Liver (tissue), 9 donors: ENCODE results near the gene MAP3K5. TPM values are rescaled to one million over a fixed set of nuclear protein-coding genes. Genes with fewer than 3 reads are reported as not detected.

Experiments used
- DNase-seq: peaks from one replicate; pipeline ENCODE4 v3.0.0-alpha.2; 2017; ENCODE audit warnings: low spot score
- H3K27ac ChIP-seq, 2 donors: one replicate each; pipeline ENCODE4 v1.7.0; 2013; ENCODE audit warnings: inconsistent platforms in 2 of 2, low read length in 2 of 2, control low read depth in 1 of 2, low read depth in 1 of 2, mild to moderate bottlenecking in 1 of 2
- H3K27me3 ChIP-seq, 4 donors: one replicate each; pipeline versions ENCODE4 v1.6.1 to v1.7.0; 2013; ENCODE audit warnings: low read length in 3 of 4, inconsistent platforms in 1 of 4, mild to moderate bottlenecking in 1 of 4, moderate library complexity in 1 of 4; ENCODE audit not compliant: control insufficient read depth in 4 of 4, insufficient read depth in 4 of 4
- H3K36me3 ChIP-seq, 4 donors: one replicate each; pipeline versions ENCODE4 v1.6.1 to v1.7.0; 2013; ENCODE audit warnings: low read length in 3 of 4, mild to moderate bottlenecking in 3 of 4, low read depth in 1 of 4, moderate library complexity in 1 of 4; ENCODE audit not compliant: control insufficient read depth in 4 of 4, insufficient read depth in 3 of 4
- H3K4me1 ChIP-seq, 4 donors: one replicate each; pipeline versions ENCODE4 v1.6.1 to v1.7.0; 2013; ENCODE audit warnings: low read length in 3 of 4, mild to moderate bottlenecking in 3 of 4, moderate library complexity in 1 of 4; ENCODE audit not compliant: control insufficient read depth in 4 of 4, insufficient read depth in 4 of 4
- H3K4me3 ChIP-seq, 3 donors: one replicate each; pipeline versions ENCODE4 v1.6.1 to v1.7.0; 2013; ENCODE audit warnings: low read length in 3 of 3, control low read depth in 1 of 3, low read depth in 1 of 3, mild to moderate bottlenecking in 1 of 3
- H3K9ac ChIP-seq, 2 donors: one replicate each; pipeline ENCODE4 v1.7.0; 2013; ENCODE audit warnings: low read length in 2 of 2, mild to moderate bottlenecking in 2 of 2, moderate library complexity in 2 of 2, control low read depth in 1 of 2, low read depth in 1 of 2
- H3K9me3 ChIP-seq, 4 donors: one replicate each; pipeline versions ENCODE4 v1.6.1 to v1.7.0; 2013; ENCODE audit warnings: low read length in 3 of 4; ENCODE audit not compliant: control insufficient read depth in 4 of 4
- CTCF ChIP-seq: fragments of 150-350 bp; IDR thresholded peaks from 2 replicates; pipeline ENCODE4 v1.5.1; 2017; ENCODE audit warnings: improper control_type of control experiment, low read depth, low read length; ENCODE audit not compliant: missing input control
- EGR1 ChIP-seq, 2 donors: IDR thresholded peaks; 2 replicates each; pipeline ENCODE4 v1.6.1; 2016 to 2018; ENCODE audit warnings: antibody characterized with exemption in 2 of 2, low read depth in 2 of 2
- FOXA1 ChIP-seq: IDR thresholded peaks from 2 replicates; pipeline ENCODE4 v1.6.1; 2016; ENCODE audit warnings: antibody characterized with exemption
- FOXA2 ChIP-seq: IDR thresholded peaks from 2 replicates; pipeline ENCODE4 v1.6.1; 2016; ENCODE audit warnings: antibody characterized with exemption
- GABPA ChIP-seq, 2 donors: IDR thresholded peaks in 1 of 2; conservative IDR thresholded peaks in 1 of 2; 2 replicates each; pipeline ENCODE4 v1.6.1; 2016; ENCODE audit warnings: antibody characterized with exemption in 2 of 2, mild to moderate bottlenecking in 1 of 2, moderate library complexity in 1 of 2
- HNF4A ChIP-seq, 2 donors: conservative IDR thresholded peaks; 2 replicates each; pipeline ENCODE4 v1.6.1; 2016; ENCODE audit warnings: antibody characterized with exemption in 2 of 2, mild to moderate bottlenecking in 2 of 2
- HNF4G ChIP-seq: IDR thresholded peaks from 2 replicates; pipeline ENCODE4 v1.6.1; 2016; ENCODE audit warnings: antibody characterized with exemption
- JUND ChIP-seq, 2 donors: IDR thresholded peaks; 2 replicates each; pipeline ENCODE4 v1.6.1; 2016; ENCODE audit warnings: antibody characterized with exemption in 2 of 2
- RAD21 ChIP-seq, 2 donors: IDR thresholded peaks; 2 replicates each; pipeline ENCODE4 v1.6.1; 2016; ENCODE audit warnings: antibody characterized with exemption in 2 of 2, mild to moderate bottlenecking in 2 of 2
- RXRA ChIP-seq, 2 donors: IDR thresholded peaks; 2 replicates each; pipeline ENCODE4 v1.6.1; 2017 to 2018; ENCODE audit warnings: antibody characterized with exemption in 2 of 2, mild to moderate bottlenecking in 1 of 2
- SP1 ChIP-seq: IDR thresholded peaks from 2 replicates; pipeline ENCODE4 v1.6.1; 2018; ENCODE audit warnings: antibody characterized with exemption, mild to moderate bottlenecking
- TAF1 ChIP-seq: conservative IDR thresholded peaks from 2 replicates; pipeline ENCODE4 v1.6.1; 2016; ENCODE audit warnings: antibody characterized with exemption, mild to moderate bottlenecking
- YY1 ChIP-seq: IDR thresholded peaks from 2 replicates; pipeline ENCODE4 v1.6.1; 2016; ENCODE audit warnings: antibody characterized with exemption, mild to moderate bottlenecking
- WGBS: extraction: QIAGEN DNeasy Blood & Tissue Kit; methylation state at CpG from one replicate; pipeline ENCODE4 v1.1.7; 2013; 5-methylcytosine and 5-hydroxymethylcytosine counted together
- polyA plus RNA-seq, 2 donors: library from polyadenylated mRNA; stranded (reverse) in 1 of 2; unstranded in 1 of 2; fragments of 200-250 nt in 1 of 2; fragments of >200 nt in 1 of 2; fragmentation: Nextera tagmentation in 1 of 2; extraction: Ambion mirVana in 1 of 2; gene quantifications; one replicate each; pipeline versions ENCODE4 v1.2.1 to v1.2.3, GENCODE V29; 2013 to 2015
- total RNA-seq, 2 donors: library from RNA; depleted of rRNA; stranded (reverse); fragments of >200 nt; gene quantifications; one replicate each; pipeline ENCODE4 v1.2.3, GENCODE V29; 2014
- TF ChIP-seq, protein P1 (sequence below): IDR thresholded peaks from 2 replicates; pipeline ENCODE4 v1.6.1; 2016; ENCODE audit warnings: antibody characterized with exemption
- TF ChIP-seq, protein P2 (sequence below): IDR thresholded peaks from 2 replicates; pipeline ENCODE4 v1.6.1; 2016; ENCODE audit warnings: antibody characterized with exemption
- TF ChIP-seq, protein P3 (sequence below): IDR thresholded peaks from 2 replicates; pipeline ENCODE4 v1.6.1; 2016; ENCODE audit warnings: antibody characterized with exemption
- TF ChIP-seq, protein P4 (sequence below): IDR thresholded peaks from 2 replicates; pipeline ENCODE4 v1.6.1; 2016; ENCODE audit warnings: antibody characterized with exemption, mild to moderate bottlenecking
- donor health status: healthy.
- donor health status: healthy.
- donor health status: healthy.
- donor health status: healthy.
- donor health status: healthy.

MAP3K5 gene
- total and polyA plus RNA-seq, 4 donors: 2.9 to 18.0 (median 5.5) TPM

DNA sequence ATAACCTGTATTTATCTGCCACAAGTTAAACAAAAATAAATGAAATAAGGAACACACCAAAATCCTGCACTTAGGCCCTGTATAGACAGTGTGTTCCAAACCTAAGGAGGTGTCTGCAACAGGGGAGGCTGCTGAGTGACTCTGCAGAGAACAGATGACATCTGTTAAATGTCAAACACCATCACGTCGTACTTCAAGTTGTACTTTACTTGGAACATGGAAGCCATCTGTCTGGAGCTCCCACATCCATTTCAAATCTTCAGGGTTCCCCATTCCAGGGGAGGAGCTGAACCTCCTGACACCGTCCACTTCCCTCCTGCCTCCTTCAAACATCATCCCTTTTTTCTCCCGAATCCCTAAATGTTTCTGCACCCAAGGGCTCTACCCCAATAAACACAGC, 240.2 kb downstream of the MAP3K5 start:
- Histone ChIP-seq H3K36me3 (peaks cover 0 to 4% (median 0%) of the 10 kb centered on the region in 4 donors), H3K4me1 (peaks cover 2 to 19% (median 11%) of the 10 kb centered on the region in 4 donors), H3K27me3 (no peaks in the 10 kb centered on the region), H3K9me3 (no peaks in the 10 kb centered on the region), H3K4me3 (no peak overlapping the region), H3K9ac (no peak overlapping the region), H3K27ac (no peak overlapping the region)
- DNase-seq: no peak
- 90% methylated on average over 4 of the region's 4 CpGs for WGBS
- TF ChIP-seq GABPA (IDR thresholded peaks at IDR 0.05 in 1 of 2, conservative IDR thresholded peaks at IDR 0.05 in 1 of 2) (no peak), JUND (IDR thresholded peaks at IDR 0.05) (no peak), RAD21 (IDR thresholded peaks at IDR 0.05) (no peak), YY1 (no peak)
- TF ChIP-seq, protein P1, sequence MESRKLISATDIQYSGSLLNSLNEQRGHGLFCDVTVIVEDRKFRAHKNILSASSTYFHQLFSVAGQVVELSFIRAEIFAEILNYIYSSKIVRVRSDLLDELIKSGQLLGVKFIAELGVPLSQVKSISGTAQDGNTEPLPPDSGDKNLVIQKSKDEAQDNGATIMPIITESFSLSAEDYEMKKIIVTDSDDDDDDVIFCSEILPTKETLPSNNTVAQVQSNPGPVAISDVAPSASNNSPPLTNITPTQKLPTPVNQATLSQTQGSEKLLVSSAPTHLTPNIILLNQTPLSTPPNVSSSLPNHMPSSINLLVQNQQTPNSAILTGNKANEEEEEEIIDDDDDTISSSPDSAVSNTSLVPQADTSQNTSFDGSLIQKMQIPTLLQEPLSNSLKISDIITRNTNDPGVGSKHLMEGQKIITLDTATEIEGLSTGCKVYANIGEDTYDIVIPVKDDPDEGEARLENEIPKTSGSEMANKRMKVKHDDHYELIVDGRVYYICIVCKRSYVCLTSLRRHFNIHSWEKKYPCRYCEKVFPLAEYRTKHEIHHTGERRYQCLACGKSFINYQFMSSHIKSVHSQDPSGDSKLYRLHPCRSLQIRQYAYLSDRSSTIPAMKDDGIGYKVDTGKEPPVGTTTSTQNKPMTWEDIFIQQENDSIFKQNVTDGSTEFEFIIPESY: no peak

DNA sequence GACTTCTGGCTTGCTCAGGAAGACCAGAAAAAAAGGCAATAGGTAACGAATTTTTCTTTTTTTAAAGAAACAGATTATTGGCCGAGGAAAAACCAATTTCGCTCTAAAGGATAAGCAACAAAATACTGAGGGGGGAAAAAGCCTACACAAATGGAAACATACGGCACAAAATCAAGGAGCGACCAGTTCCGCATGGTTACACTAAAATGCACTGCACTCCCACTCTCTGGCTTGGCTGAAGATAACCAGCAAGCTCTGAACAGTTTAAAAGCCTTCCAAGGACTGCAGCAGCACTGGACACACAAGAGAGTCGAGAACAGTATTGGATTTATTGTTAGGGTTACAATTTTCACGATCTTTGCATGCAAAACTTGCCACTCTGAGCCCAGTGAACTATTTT, 241.2 kb downstream of the MAP3K5 start:
- peak overlapping the region in 1 of 3 donors; percentile 91 for H3K4me3 ChIP-seq
- DNase-seq: no peak
- peaks cover 4 to 25% (median 16%) of the 10 kb centered on the region in 4 donors for H3K4me1 ChIP-seq
- peak overlapping the region in 1 of 2 donors; percentile 43 for H3K9ac ChIP-seq
- no peaks in the 10 kb centered on the region for H3K9me3 ChIP-seq
- 67% methylated on average over 8 of the region's 8 CpGs for WGBS
- H3K27ac ChIP-seq: peak overlapping the region in 1 of 2 donors; percentile 77
- TF ChIP-seq, protein P2, sequence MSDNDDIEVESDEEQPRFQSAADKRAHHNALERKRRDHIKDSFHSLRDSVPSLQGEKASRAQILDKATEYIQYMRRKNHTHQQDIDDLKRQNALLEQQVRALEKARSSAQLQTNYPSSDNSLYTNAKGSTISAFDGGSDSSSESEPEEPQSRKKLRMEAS: no peak
- TF ChIP-seq JUND (IDR thresholded peaks at IDR 0.05) (no peak), SP1 (no peak), HNF4G (no peak), TAF1 (no peak)
- no peaks in the 10 kb centered on the region for H3K27me3 ChIP-seq
- H3K36me3 ChIP-seq: peaks cover 0 to 4% (median 0%) of the 10 kb centered on the region in 4 donors

- H3K27ac ChIP-seq: peak within 1 kb of the TSS; percentile 71 to 77
- WGBS: under 1% methylated on average over 79 of the region's 79 CpGs
- TF ChIP-seq FOXA2: no peak
- TF ChIP-seq, protein P3, sequence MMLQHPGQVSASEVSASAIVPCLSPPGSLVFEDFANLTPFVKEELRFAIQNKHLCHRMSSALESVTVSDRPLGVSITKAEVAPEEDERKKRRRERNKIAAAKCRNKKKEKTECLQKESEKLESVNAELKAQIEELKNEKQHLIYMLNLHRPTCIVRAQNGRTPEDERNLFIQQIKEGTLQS: no peak
- TF ChIP-seq CTCF: peak; percentile 96
- peak; percentile 52 for TF ChIP-seq SP1
- no peak for TF ChIP-seq EGR1 (IDR thresholded peaks at IDR 0.05; ENCODE audit: low read depth in 2 of 2)
- TF ChIP-seq HNF4A (conservative IDR thresholded peaks at IDR 0.05): peak; percentile 71 to 73
- peak; percentile 40 to 43 for TF ChIP-seq RXRA (IDR thresholded peaks at IDR 0.05)
- TF ChIP-seq, protein P1: no peak
- TF ChIP-seq RAD21 (IDR thresholded peaks at IDR 0.05): peak; percentile 56 to 74
- TF ChIP-seq JUND (IDR thresholded peaks at IDR 0.05): no peak
- peak; percentile 19 for TF ChIP-seq HNF4G
- TF ChIP-seq, protein P4, sequence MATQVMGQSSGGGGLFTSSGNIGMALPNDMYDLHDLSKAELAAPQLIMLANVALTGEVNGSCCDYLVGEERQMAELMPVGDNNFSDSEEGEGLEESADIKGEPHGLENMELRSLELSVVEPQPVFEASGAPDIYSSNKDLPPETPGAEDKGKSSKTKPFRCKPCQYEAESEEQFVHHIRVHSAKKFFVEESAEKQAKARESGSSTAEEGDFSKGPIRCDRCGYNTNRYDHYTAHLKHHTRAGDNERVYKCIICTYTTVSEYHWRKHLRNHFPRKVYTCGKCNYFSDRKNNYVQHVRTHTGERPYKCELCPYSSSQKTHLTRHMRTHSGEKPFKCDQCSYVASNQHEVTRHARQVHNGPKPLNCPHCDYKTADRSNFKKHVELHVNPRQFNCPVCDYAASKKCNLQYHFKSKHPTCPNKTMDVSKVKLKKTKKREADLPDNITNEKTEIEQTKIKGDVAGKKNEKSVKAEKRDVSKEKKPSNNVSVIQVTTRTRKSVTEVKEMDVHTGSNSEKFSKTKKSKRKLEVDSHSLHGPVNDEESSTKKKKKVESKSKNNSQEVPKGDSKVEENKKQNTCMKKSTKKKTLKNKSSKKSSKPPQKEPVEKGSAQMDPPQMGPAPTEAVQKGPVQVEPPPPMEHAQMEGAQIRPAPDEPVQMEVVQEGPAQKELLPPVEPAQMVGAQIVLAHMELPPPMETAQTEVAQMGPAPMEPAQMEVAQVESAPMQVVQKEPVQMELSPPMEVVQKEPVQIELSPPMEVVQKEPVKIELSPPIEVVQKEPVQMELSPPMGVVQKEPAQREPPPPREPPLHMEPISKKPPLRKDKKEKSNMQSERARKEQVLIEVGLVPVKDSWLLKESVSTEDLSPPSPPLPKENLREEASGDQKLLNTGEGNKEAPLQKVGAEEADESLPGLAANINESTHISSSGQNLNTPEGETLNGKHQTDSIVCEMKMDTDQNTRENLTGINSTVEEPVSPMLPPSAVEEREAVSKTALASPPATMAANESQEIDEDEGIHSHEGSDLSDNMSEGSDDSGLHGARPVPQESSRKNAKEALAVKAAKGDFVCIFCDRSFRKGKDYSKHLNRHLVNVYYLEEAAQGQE: peak; percentile 12
- no peak for TF ChIP-seq FOXA1
These were observed 241.8 kb downstream of the MAP3K5 start, which contains the start of gene MAP7 for GRCh38 chr6:136550330-136551071. Gene MAP7, minus strand, starts transcription at chr6:136550422. Its CDS starts 14 bp downstream, at chr6:136550408.

More at GRCh38 chr6:136550330-136551071, 241.8 kb downstream of the MAP3K5 start, which contains the start of gene MAP7:
- peak within 1 kb of the TSS; percentile 55 to 91 (median 66) for H3K4me3 ChIP-seq
- H3K36me3 ChIP-seq: peaks cover 0 to 4% (median 0%) of the 10 kb centered on the region in 4 donors
- H3K9ac ChIP-seq: peak within 1 kb of the TSS; percentile 14 to 68
- peaks cover 4 to 25% (median 16%) of the 10 kb centered on the region in 4 donors for H3K4me1 ChIP-seq
- DNase-seq: peak; percentile 74
- H3K9me3 ChIP-seq: no peaks in the 10 kb centered on the region
- H3K27me3 ChIP-seq: no peaks in the 10 kb centered on the region
